ENCODE data around the gene SMG9.
"Not testable (repeated sequence)": the region's sequence is repeated elsewhere in the genome, so short reads cannot be mapped to it uniquely, and the experiment has no call there.

Gene SMG9

DNA sequence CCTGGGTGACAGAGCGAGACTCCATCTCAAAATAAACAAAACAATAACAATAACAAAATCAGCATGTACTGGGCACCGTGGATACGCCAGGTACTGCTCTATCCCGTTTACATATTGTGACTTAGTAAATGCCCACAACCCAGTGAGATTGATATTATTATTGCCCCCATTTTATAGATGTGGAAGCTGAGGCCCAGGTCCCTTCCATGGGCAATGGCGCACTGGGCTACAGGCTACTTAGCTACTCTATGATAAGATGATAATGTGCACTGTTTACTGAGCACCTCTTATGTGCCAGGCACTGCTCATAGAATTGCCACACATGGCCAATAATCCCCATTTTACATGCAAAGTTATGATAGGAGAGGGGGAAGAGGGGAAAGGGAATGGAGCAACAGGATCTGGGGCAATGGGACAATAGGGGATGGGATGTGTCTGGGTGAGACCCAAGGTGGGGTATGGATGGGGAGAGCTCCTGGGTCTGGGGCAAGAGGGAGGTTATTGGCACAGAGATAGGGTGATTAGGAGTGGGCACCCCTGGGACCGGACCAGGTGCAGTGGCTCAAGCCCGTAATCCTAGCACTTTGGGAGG, 20.6 kb upstream of the SMG9 start:
- DNase-seq (ENCODE audit: low read depth), result no peak
- in situ Hi-C loops (cut with HindIII; ENCODE audit: low sequenced_read_pairs), result no loop called here
- TF ChIP-seq, protein P1, sequence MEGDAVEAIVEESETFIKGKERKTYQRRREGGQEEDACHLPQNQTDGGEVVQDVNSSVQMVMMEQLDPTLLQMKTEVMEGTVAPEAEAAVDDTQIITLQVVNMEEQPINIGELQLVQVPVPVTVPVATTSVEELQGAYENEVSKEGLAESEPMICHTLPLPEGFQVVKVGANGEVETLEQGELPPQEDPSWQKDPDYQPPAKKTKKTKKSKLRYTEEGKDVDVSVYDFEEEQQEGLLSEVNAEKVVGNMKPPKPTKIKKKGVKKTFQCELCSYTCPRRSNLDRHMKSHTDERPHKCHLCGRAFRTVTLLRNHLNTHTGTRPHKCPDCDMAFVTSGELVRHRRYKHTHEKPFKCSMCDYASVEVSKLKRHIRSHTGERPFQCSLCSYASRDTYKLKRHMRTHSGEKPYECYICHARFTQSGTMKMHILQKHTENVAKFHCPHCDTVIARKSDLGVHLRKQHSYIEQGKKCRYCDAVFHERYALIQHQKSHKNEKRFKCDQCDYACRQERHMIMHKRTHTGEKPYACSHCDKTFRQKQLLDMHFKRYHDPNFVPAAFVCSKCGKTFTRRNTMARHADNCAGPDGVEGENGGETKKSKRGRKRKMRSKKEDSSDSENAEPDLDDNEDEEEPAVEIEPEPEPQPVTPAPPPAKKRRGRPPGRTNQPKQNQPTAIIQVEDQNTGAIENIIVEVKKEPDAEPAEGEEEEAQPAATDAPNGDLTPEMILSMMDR (IDR thresholded peaks at IDR 0.05; ENCODE audit: low read depth, low read length, missing control alignments), result no peak
- no peak overlapping the region for H3K4me3 ChIP-seq (ENCODE audit: low read depth, low read length)

DNA sequence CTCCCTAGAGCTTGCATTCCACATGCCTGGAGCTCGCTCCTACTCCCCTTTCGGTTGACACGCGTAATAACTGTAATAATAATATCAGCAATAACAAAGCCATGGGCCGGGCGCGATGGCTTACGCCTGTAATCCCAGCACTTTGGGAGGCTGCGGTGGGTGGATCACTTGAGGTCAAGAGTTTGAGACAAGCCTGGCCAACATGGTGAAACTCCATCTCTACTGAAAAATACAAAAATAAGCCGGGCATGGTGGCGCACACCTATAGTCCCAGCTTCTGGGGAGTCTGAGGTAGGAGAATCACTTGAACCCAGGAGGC, 20.1 kb upstream of the SMG9 start:
- not testable (repeated sequence) for DNase-seq (ENCODE audit: low read depth); H3K4me3 ChIP-seq (ENCODE audit: low read depth, low read length)
- in situ Hi-C loops (cut with HindIII; ENCODE audit: low sequenced_read_pairs), result loop anchor here (5.0 kb wide), 1 partner anchor 53 kb away; no protein-coding TSS in a partner anchor

DNA sequence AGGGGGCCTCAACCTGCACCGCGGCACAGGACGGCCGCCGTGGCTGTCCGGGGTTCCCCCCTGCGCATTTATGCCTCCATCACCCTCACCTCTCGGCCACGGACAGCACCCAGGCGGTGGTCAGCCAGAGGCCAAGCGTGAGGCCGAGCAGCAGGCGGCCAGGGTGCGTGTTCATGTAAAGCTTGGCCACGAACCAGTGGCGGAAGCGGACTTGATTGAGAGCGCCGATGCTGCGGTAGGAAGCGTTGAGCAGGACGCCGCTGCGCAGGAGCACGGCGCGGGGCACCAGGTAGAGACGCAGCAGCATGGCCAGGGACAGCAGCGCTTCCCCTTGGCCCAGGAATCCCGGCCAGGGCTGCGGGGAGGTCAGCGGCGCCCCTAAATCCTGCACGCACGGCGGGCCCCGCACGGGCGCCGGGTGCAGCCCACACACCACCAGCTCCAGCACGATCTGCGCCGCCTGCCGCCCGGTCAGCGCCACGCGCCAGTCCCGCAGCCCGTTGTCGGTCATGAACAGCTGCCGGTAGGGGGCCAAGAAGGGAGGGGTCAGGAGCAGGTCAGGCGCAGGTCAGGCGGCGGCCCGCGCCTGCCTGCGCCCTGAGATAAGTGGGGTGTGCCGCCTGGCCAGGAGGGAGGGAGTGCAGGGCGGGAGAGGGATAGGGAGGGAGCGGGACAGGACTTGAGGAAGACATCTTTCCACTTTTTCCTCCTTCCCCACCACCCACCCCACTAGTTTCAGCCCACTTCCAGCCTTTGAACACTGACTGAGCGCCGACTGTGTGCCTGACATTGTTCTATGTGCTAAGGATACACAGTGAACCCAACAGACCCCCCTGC, 19.6 kb upstream of the SMG9 start:
- TF ChIP-seq, protein P1 (IDR thresholded peaks at IDR 0.05; ENCODE audit: low read depth, low read length, missing control alignments), result peak; percentile 73
- H3K4me3 ChIP-seq (ENCODE audit: low read depth, low read length), result peak overlapping the region; percentile 22
- no peak for DNase-seq (ENCODE audit: low read depth)
- in situ Hi-C loops (cut with HindIII; ENCODE audit: low sequenced_read_pairs), result loop anchor here (5.0 kb wide), 1 partner anchor 52 kb away; no protein-coding TSS in a partner anchor

DNA sequence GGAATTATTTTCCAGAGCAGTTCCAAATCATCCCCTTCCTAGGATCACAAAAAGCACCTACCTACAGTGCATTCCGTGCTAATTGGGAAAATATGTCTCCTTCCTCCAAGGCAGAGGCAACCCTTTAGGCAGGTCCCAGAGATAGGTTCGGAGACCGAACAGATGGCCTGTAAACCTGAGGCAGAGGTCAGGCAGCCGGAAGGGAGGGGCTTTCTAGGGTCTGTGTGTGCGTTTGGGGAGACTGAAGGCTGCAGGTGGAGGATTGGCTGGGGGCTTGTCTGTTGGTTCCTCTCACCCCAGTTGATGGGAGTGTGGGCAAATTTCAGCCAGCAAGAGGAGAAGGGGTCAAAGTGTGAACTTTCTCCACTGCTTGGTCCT, 19.0 kb upstream of the SMG9 start:
- no peak overlapping the region for H3K4me3 ChIP-seq (ENCODE audit: low read depth, low read length)
- in situ Hi-C loops (cut with HindIII; ENCODE audit: low sequenced_read_pairs), result loop anchor here (5.0 kb wide), 1 partner anchor 51 kb away; no protein-coding TSS in a partner anchor
- TF ChIP-seq, protein P1 (IDR thresholded peaks at IDR 0.05; ENCODE audit: low read depth, low read length, missing control alignments), result no peak

DNA sequence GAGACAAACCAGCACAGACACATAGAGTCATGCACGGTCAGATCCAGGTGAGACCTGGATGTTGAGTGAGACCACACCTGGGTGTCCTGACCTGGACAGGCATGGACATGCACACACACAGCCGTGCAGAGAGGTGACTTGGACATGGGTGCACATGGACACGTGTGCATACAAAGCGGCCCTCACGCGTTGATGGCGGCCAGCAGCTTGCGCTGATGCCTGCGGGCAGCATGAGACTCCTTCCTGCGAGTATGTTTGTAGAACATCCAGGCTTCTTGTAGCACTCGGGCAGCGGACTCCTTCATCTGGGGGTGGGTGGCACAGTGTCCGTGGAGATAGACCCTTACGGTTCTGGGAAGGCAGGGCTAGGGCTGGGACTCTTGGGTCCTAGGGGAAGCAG, 14.5 kb upstream of the SMG9 start:
- no peak overlapping the region for H3K4me3 ChIP-seq (ENCODE audit: low read depth, low read length)
- DNase-seq (ENCODE audit: low read depth), result no peak
- TF ChIP-seq, protein P1 (IDR thresholded peaks at IDR 0.05; ENCODE audit: low read depth, low read length, missing control alignments), result no peak
- in situ Hi-C loops (cut with HindIII; ENCODE audit: low sequenced_read_pairs), result no loop called here

More for the DNA sequence above, 19.0 kb upstream of the SMG9 start:
- DNase-seq (ENCODE audit: low read depth), result no peak

DNA sequence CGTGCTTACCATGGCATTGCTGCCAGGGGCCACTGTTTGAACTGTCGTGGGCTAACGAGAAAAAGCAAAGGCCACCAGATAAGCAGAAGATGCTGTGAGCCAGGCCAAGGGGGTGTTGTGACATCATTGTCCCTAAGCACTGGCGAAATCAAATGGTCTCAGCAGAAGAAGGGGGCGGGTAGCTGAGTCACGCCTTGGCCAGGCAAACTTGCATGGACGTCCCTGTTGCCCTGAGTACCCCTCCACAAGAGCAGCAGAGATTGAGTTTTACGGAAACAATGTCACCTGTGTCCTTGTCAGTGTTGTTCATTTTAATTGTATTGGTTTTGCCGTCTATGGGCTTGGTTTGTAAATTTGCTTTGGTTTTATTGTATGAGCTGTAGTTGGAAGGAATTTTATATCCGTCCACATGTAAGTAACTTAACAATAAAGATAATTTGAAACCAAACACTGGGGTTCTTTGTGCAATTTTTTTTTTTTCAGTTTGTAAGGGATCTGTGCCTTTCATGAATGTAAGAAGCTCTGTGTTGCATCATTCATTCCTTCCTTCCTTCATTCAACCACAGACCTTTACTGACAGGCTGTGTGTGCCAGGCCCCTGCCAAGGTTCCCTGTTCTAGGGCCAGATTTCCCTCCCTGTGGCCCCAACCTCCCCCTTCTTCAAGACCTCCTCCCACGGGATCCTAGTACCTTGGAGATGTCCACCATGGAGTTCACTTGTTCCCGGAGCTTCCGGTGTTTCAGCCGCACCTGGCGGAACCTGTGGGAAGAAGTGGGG, 13.7 kb upstream of the SMG9 start:
- no peak for DNase-seq (ENCODE audit: low read depth)
- TF ChIP-seq, protein P1 (IDR thresholded peaks at IDR 0.05; ENCODE audit: low read depth, low read length, missing control alignments), result no peak
- in situ Hi-C loops (cut with HindIII; ENCODE audit: low sequenced_read_pairs), result no loop called here
- H3K4me3 ChIP-seq (ENCODE audit: low read depth, low read length), result no peak overlapping the region
